A673 (cell line): Measurements from ENCODE around the gene IMPG1.

Experiments
- EZH2 ChIP-seq: fragments of 200-600 bp; sonication (generic); IDR thresholded peaks from 2 replicates; pipeline ENCODE4 v1.6.1; 2017; ENCODE audit warnings: borderline replicate concordance, low read depth, mild to moderate bottlenecking, mixed read lengths, antibody characterized with exemption, low read length; ENCODE audit not compliant: poor library complexity, severe bottlenecking
- TF ChIP-seq, protein P1 (sequence below): fragments of 300-800, 200-600 bp; sonication (generic); conservative IDR thresholded peaks from 2 replicates; pipeline ENCODE4 v1.5.1; 2017; ENCODE audit warnings: low read depth, mild to moderate bottlenecking, antibody characterized with exemption, low read length, moderate library complexity, mixed read lengths

DNA sequence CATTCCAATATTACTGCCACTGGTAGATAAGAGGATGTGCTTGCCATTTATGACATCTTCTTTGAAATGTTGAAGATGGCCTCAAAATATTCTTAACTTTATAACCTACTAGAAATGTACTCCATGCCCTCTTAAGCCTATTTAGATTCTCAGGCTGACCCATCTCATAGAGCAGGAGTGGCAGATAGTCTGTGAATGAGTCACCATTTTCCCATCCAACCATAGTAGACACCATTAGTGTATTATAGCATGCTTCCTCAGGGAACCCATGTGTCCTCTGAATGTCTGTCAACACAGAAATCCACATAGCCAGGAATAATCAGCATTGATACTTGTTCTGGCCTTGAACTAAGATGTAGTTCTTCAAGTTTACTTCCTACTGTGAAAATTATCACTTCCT, 150.2 kb downstream of the IMPG1 start:
- TF ChIP-seq, protein P1, sequence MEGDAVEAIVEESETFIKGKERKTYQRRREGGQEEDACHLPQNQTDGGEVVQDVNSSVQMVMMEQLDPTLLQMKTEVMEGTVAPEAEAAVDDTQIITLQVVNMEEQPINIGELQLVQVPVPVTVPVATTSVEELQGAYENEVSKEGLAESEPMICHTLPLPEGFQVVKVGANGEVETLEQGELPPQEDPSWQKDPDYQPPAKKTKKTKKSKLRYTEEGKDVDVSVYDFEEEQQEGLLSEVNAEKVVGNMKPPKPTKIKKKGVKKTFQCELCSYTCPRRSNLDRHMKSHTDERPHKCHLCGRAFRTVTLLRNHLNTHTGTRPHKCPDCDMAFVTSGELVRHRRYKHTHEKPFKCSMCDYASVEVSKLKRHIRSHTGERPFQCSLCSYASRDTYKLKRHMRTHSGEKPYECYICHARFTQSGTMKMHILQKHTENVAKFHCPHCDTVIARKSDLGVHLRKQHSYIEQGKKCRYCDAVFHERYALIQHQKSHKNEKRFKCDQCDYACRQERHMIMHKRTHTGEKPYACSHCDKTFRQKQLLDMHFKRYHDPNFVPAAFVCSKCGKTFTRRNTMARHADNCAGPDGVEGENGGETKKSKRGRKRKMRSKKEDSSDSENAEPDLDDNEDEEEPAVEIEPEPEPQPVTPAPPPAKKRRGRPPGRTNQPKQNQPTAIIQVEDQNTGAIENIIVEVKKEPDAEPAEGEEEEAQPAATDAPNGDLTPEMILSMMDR, result no peak
- no peak for TF ChIP-seq EZH2
